Mesothelial cell of epicardium (in vitro differentiated cells): ENCODE results near the gene FAM156A. TPM values are rescaled to one million over a fixed set of nuclear protein-coding genes. Genes with fewer than 3 reads are reported as not detected.
"Not testable (repeated sequence)": the region's sequence is repeated elsewhere in the genome, so short reads cannot be mapped to it uniquely, and the experiment has no call there.

Experiments
- DNase-seq, 2 experiments: peaks; one replicate each; pipeline ENCODE4 v3.0.0; 2021; ENCODE audit warnings: low spot score in 2 of 2; ENCODE audit not compliant: unreplicated experiment in 2 of 2
- H3K27ac Mint-ChIP-seq: 2 replicates; pipeline ENCODE4 v1.8.0; 2021; ENCODE audit warnings: mixed read lengths
- H3K27me3 Mint-ChIP-seq: 2 replicates; pipeline ENCODE4 v1.8.0; 2021; ENCODE audit warnings: low read depth, mixed read lengths
- H3K36me3 Mint-ChIP-seq: 2 replicates; pipeline ENCODE4 v1.8.0; 2021; ENCODE audit warnings: mixed read lengths
- H3K4me1 Mint-ChIP-seq: 2 replicates; pipeline ENCODE4 v1.8.0; 2021; ENCODE audit warnings: mixed read lengths
- H3K4me3 Mint-ChIP-seq: 2 replicates; pipeline ENCODE4 v1.8.0; 2021; ENCODE audit warnings: mild to moderate bottlenecking, moderate library complexity, mixed read lengths
- H3K9me3 Mint-ChIP-seq: 2 replicates; pipeline ENCODE4 v1.8.0; 2021; ENCODE audit warnings: mixed read lengths
- total RNA-seq: library from RNA; stranded (reverse); gene quantifications from 3 replicates; pipeline ENCODE4 v1.2.1, GENCODE V29; 2021
- TF ChIP-seq, protein P1 (sequence below): fragments of 200-600 bp; sonication (generic); IDR thresholded peaks from one replicate; pipeline ENCODE4 v1.5.0; 2021; ENCODE audit warnings: antibody characterized with exemption; ENCODE audit not compliant: unreplicated experiment

The FAM156A gene
- total RNA-seq, 1 donor from 2014 or later: 34.3 TPM

DNA sequence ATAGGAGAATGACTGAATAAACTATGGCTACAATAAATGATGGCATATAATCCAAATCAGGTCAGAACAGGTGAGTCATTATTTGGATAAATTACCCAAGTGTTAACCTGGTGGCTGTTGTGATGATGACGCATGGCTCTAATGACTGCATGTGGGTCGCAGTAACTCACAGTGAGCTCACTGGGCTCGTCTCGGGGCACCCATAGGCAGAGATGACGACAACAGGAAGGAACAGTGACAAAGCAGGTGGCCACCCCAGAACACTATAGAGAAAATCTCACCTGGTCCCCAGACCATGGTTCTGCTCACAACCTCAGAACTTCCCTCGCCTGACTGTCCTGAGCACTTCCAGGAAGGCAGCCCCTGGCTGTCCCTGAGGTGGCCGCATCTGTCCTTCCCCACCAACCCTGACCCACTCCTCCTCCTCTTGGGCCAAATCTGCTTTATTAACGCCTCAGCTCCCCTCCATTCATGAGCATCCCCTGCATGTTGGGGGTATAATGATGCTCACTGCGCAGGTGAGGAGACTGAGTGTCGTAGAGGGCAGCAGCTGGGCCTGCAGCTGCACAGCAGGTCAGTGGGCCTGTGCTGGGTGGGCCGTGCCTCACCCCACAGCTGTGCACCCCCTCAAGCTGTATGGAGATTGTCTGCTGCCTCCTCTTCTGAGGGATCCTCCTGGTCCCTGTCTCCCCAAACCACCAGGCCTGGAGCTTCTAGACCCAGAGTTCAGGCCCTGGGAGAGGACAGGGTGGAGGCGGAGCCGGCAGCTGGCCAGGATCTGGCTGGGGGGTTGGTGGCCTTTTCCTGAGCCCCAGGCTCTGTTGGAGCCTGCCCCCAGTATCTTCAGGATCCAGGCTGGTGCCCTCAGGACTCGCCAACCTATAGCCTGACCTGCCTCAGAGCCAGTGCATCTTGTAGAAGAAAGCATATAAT is 30.9 kb upstream of the FAM156A start:
- Mint-ChIP-seq H3K27ac (no peak overlapping the region), H3K4me3 (no peak overlapping the region), H3K4me1 (peaks cover 10% of the 10 kb centered on the region), H3K27me3 (no peaks in the 10 kb centered on the region), H3K36me3 (no peaks in the 10 kb centered on the region), H3K9me3 (peaks cover 8% of the 10 kb centered on the region)
- DNase-seq: peak in 1 of 2 experiments; percentile 14
- TF ChIP-seq, protein P1, sequence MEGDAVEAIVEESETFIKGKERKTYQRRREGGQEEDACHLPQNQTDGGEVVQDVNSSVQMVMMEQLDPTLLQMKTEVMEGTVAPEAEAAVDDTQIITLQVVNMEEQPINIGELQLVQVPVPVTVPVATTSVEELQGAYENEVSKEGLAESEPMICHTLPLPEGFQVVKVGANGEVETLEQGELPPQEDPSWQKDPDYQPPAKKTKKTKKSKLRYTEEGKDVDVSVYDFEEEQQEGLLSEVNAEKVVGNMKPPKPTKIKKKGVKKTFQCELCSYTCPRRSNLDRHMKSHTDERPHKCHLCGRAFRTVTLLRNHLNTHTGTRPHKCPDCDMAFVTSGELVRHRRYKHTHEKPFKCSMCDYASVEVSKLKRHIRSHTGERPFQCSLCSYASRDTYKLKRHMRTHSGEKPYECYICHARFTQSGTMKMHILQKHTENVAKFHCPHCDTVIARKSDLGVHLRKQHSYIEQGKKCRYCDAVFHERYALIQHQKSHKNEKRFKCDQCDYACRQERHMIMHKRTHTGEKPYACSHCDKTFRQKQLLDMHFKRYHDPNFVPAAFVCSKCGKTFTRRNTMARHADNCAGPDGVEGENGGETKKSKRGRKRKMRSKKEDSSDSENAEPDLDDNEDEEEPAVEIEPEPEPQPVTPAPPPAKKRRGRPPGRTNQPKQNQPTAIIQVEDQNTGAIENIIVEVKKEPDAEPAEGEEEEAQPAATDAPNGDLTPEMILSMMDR: no peak

DNA sequence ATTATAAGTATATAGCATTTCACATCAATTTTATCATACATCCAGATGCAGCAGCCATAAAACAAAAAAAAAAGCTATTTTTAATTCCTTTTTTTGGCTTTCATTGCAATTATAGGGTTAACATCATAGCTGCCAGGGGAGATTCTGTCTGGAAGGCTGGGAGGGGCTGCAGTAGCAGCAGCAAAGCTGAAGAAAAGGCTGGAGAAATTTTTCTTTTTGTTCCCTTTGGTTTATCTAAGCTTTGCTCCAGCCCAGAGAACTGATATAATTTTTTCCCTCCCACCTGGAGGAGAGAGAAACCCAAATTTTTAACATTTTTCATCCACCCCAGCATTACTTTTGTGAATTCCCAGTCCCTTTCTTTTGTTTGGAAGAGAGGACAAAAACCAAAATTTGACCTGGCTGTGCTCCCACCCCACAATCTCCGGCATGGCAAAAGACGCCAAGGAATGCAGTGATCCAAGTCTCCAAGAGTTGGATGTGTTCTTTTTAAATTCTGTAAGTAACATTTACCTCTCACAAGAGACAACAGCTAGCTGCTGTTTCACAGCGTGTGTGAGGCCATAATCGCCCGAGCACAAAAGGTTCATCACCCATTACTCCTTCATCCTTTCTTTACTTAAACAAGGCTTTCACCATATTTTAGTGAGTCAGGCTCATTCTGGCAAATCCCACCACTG is 25.1 kb upstream of the FAM156A start:
- Mint-ChIP-seq H3K36me3 (no peaks in the 10 kb centered on the region), H3K27me3 (no peaks in the 10 kb centered on the region), H3K4me1 (peaks cover 28% of the 10 kb centered on the region), H3K27ac (peak overlapping the region; percentile 99), H3K4me3 (peak overlapping the region; percentile 72), H3K9me3 (peaks cover 4% of the 10 kb centered on the region)
- DNase-seq: no peak
- TF ChIP-seq, protein P1: no peak

DNA sequence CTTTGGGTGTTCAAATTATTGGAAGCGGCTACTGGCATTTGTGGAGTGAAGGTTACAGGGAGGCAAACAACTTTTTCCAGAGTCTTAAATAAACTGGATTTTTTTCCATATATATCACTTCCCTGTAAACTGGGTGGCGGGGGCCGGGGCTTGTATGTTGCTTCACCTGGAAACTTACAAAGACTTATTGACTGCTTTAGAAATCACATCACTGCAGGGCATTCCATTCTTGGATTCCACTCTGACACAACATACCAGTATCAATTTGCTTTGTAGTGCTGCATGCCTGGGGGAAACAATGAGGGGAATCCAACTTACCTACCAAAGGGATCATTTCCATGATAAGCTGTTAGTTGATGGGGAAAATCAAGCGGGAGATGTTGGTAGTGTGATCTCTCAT is 21.7 kb upstream of the FAM156A start:
- H3K4me1 Mint-ChIP-seq: peaks cover 27% of the 10 kb centered on the region
- no peak overlapping the region for H3K4me3 Mint-ChIP-seq
- H3K27me3 Mint-ChIP-seq: no peaks in the 10 kb centered on the region

DNA sequence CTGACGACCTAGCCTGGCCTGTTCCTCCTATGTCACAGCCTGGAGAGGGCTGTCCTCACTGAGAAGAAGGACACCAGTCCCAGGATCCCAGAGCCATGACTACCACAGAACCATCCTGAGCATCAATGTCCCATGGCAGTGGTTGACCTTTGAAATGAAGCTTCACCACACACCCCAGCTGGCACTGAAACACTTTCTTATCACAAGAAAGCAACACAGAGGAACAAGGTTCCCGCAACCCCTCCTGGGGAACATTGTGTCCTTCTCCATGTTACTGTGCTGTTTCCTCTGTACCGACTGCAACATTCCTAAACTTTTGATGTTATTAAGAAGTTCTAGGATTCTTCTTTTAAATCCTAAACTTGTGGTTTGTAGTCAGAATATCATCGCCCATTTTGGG is 21.2 kb upstream of the FAM156A start:
- Mint-ChIP-seq H3K9me3 (peaks cover 3% of the 10 kb centered on the region), H3K36me3 (no peaks in the 10 kb centered on the region), H3K4me3 (no peak overlapping the region), H3K27me3 (no peaks in the 10 kb centered on the region), H3K4me1 (peaks cover 26% of the 10 kb centered on the region), H3K27ac (peak overlapping the region; percentile 88)
- DNase-seq: peak in 1 of 2 experiments; percentile 16
- TF ChIP-seq, protein P1: no peak

More for the DNA sequence above, 21.7 kb upstream of the FAM156A start:
- no peaks in the 10 kb centered on the region for H3K36me3 Mint-ChIP-seq
- peak overlapping the region; percentile 88 for H3K27ac Mint-ChIP-seq
- TF ChIP-seq, protein P1: no peak
- H3K9me3 Mint-ChIP-seq: peaks cover 5% of the 10 kb centered on the region
- DNase-seq: peak in 1 of 2 experiments; percentile 29

DNA sequence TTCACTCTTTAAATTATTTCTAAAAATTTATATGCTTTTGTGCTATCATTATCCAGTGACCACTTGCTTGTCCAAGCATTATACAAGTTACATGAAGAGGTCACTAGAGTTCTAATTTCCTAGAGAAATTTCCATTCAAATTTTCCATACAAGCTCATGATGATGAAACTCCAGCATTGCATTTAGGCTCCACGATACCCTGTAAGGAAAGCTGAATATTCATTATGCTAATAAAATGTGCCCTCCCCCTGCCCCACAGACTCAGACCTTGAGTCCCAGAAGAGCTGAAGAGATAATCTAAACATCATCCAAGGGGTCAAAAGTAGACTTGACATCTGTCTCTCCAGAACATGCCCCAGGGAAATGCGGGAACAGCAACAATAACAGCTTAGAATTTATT is 19.6 kb upstream of the FAM156A start:
- no peaks in the 10 kb centered on the region for H3K36me3 Mint-ChIP-seq
- TF ChIP-seq, protein P1: no peak
- no peaks in the 10 kb centered on the region for H3K27me3 Mint-ChIP-seq
- H3K4me1 Mint-ChIP-seq: peaks cover 16% of the 10 kb centered on the region
- H3K27ac Mint-ChIP-seq: no peak overlapping the region
- no peak overlapping the region for H3K4me3 Mint-ChIP-seq
- no peak for DNase-seq
- peaks cover 8% of the 10 kb centered on the region for H3K9me3 Mint-ChIP-seq

DNA sequence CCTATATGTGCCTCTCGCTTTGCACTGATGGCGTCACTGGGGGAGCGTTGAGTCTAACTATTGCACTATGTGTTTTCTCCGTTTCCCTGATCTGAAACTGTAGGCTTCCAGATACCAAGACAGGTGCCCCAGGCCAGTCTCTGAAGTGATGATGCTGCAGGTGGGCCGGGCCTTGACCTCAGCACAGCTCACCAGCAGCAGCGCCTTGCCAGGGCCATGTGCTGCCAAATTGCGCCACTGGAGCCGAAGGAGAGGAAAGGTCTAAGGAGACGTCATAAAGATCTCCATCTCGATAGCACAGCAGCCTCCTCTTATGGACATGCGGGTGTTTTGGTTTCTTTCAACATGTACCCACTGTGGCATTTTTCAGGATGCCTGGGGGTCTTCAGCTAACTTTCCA is 17.3 kb upstream of the FAM156A start:
- peaks cover 13% of the 10 kb centered on the region for H3K4me1 Mint-ChIP-seq

DNA sequence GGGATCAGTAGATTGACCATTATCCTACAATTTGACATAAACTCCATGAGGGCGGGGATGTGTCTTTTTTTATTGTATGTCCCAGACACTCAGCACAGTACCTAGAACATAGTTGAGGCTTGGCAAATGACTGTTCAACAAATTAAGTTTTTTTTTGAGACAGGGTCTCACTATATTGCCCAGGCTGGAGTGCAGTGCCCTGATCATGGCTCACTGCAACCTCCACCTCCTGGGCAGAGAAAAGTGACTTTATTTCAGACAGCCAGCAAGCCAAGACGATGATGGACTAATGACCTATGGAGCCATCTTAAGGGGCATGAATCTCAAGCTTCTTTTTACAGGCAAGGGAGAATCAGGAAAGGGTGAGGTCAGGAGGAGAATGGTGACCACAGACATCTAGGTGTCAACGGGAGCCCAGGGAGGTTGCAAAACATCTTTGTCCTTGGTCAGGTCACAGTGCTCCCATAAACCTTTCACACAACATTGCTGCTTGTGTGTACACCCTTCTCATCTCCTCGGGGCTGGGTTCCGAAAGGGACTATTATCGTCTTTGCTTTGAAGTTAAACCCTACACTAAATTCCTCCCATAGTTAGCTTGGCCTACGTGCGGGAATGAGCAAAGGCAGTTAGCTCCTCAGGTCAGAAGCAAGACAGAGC is 16.1 kb upstream of the FAM156A start:
- not testable (repeated sequence) for H3K9me3 Mint-ChIP-seq

More for the DNA sequence above, 17.3 kb upstream of the FAM156A start:
- H3K27ac Mint-ChIP-seq, H3K9me3 Mint-ChIP-seq, H3K36me3 Mint-ChIP-seq, H3K27me3 Mint-ChIP-seq, H3K4me3 Mint-ChIP-seq: not testable (repeated sequence)
- DNase-seq: peak in 1 of 2 experiments; percentile 11

DNA sequence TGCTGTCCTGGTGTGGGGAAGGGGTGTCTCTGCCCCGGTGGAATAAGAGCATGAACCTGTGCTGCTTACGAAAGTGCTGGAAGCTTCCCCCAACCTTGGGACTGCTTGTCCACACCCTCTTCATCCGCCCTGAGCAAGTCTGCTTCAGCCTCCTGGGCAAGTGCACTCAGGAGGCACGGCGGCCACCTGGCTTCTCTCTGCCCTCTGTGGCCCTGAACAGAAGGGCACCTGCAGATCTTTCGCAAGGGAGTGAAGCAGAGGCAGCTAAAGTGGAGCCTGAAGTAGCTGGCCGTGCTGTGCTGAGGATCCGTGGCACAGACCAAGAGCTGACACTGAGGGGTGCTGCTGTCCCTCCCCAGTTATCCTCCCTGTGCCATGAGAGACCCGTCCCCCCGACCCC is 9.6 kb upstream of the FAM156A start:
- not testable (repeated sequence) for H3K27ac Mint-ChIP-seq, H3K4me3 Mint-ChIP-seq, DNase-seq, H3K9me3 Mint-ChIP-seq, H3K36me3 Mint-ChIP-seq, H3K4me1 Mint-ChIP-seq, H3K27me3 Mint-ChIP-seq

More for the DNA sequence above, 16.1 kb upstream of the FAM156A start:
- not testable (repeated sequence) for H3K4me1 Mint-ChIP-seq, H3K36me3 Mint-ChIP-seq, H3K4me3 Mint-ChIP-seq, H3K27ac Mint-ChIP-seq, H3K27me3 Mint-ChIP-seq
- DNase-seq: peak in 1 of 2 experiments; percentile 29
